Measurements from ENCODE around the gene SLC66A3.

SLC66A3 gene

DNA sequence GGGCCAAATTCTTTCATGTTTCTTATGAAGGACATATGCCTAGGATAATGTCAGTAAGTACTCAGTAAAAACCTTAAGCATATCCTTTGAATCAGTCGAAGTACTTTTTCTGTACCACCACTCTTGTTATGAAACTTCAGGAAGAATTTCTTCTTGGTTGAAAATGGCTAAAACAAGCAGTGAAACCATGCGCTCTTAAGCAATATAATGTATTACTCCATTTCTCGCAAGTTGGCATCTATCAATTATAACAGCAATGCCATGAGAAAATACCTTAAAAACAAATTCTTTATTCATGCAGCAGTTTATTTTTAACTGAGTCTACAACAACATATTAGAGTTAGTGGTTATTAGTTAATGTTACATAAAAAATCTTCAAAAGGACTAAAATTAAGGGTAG, 41.0 kb downstream of the SLC66A3 start:
- TF ChIP-seq, protein P1, sequence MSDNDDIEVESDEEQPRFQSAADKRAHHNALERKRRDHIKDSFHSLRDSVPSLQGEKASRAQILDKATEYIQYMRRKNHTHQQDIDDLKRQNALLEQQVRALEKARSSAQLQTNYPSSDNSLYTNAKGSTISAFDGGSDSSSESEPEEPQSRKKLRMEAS (IDR thresholded peaks at IDR 0.05): no peak
- no peak for TF ChIP-seq REST (IDR thresholded peaks at IDR 0.05; ENCODE audit: low read depth)
- TF ChIP-seq RAD21 (IDR thresholded peaks at IDR 0.05; ENCODE audit: low read depth): no peak
- TF ChIP-seq TCF12 (IDR thresholded peaks at IDR 0.05; ENCODE audit: low read depth): no peak
- TF ChIP-seq TAF1 (IDR thresholded peaks at IDR 0.05; ENCODE audit: low read depth): no peak
- no peak for TF ChIP-seq CREB1 (IDR thresholded peaks at IDR 0.05; ENCODE audit: low read depth)
- TF ChIP-seq TEAD4 (IDR thresholded peaks at IDR 0.05): no peak
- TF ChIP-seq NFIC (IDR thresholded peaks at IDR 0.05): no peak
- no peak for TF ChIP-seq YY1 (IDR thresholded peaks at IDR 0.05; ENCODE audit: low read depth)
- no peak for TF ChIP-seq FOXM1 (IDR thresholded peaks at IDR 0.05; ENCODE audit: borderline replicate concordance, low read depth)

DNA sequence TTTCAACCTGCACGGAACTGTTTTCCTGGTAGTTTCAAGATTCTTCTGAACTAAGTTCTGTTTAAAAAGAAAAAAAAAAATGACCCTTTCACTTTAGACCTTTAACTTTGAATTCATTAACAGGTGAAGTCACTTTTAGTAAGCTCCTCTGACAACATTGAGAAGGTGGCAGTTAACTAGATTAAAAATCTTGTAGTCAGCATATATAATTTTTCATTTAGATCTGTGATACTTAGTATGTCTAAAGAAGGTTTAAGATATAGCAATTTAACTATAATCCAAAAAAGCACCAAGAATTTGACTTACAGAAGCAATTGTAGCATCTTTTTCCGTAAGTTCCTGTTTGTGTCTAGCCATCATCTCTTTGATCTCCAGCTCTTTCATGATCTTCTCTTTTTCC, 45.4 kb downstream of the SLC66A3 start:
- TF ChIP-seq NFIC (IDR thresholded peaks at IDR 0.05) (no peak), TAF1 (IDR thresholded peaks at IDR 0.05; ENCODE audit: low read depth) (no peak), YY1 (IDR thresholded peaks at IDR 0.05; ENCODE audit: low read depth) (no peak), TCF12 (IDR thresholded peaks at IDR 0.05; ENCODE audit: low read depth) (no peak), FOXM1 (IDR thresholded peaks at IDR 0.05; ENCODE audit: borderline replicate concordance, low read depth) (no peak), CEBPB (IDR thresholded peaks at IDR 0.05) (no peak)

GRCh38 chr2:11201969-11202368, 46.7 kb downstream of the SLC66A3 start:
- TF ChIP-seq EP300 (IDR thresholded peaks at IDR 0.05; ENCODE audit: borderline replicate concordance) (no peak), TAF1 (IDR thresholded peaks at IDR 0.05; ENCODE audit: low read depth) (no peak), FOXM1 (IDR thresholded peaks at IDR 0.05; ENCODE audit: borderline replicate concordance, low read depth) (no peak), YY1 (IDR thresholded peaks at IDR 0.05; ENCODE audit: low read depth) (no peak), NFIC (IDR thresholded peaks at IDR 0.05) (no peak), REST (IDR thresholded peaks at IDR 0.05; ENCODE audit: low read depth) (no peak), CREB1 (IDR thresholded peaks at IDR 0.05; ENCODE audit: low read depth) (no peak), RAD21 (IDR thresholded peaks at IDR 0.05; ENCODE audit: low read depth) (no peak), TEAD4 (IDR thresholded peaks at IDR 0.05) (no peak), USF1 (IDR thresholded peaks at IDR 0.05) (no peak), TCF12 (IDR thresholded peaks at IDR 0.05; ENCODE audit: low read depth) (no peak), EGR1 (IDR thresholded peaks at IDR 0.05) (no peak), CEBPB (IDR thresholded peaks at IDR 0.05) (no peak), ZBTB7A (IDR thresholded peaks at IDR 0.05; ENCODE audit: low read depth) (no peak)
- TF ChIP-seq, protein P1 (IDR thresholded peaks at IDR 0.05): no peak

- no peak for TF ChIP-seq CEBPB (IDR thresholded peaks at IDR 0.05)
Observed at GRCh38 chr2:11203480-11203879, 48.2 kb downstream of the SLC66A3 start.

DNA sequence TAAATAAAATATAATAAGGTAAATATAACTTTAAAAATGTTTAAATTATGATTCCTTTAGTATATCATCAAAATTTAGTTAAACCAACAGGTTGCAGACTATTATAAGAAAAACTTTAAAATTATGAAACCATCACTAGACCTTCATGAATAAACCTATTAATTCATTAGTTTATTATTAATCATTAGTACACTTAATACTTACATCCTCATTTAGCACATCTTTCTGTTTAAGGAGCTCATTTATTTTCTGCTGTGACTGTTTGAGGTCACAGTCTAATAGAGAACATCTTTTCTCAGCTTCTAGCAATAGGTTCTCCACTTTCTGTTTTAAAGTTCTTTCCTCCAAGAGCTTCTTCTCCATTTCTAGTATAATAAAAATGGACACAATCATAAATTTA, 52.8 kb downstream of the SLC66A3 start:
- TF ChIP-seq EP300 (IDR thresholded peaks at IDR 0.05; ENCODE audit: borderline replicate concordance): no peak
- TF ChIP-seq NFIC (IDR thresholded peaks at IDR 0.05): no peak
- TF ChIP-seq YY1 (IDR thresholded peaks at IDR 0.05; ENCODE audit: low read depth): no peak
- no peak for TF ChIP-seq EGR1 (IDR thresholded peaks at IDR 0.05)
- no peak for TF ChIP-seq CEBPB (IDR thresholded peaks at IDR 0.05)
- no peak for TF ChIP-seq TEAD4 (IDR thresholded peaks at IDR 0.05)
- no peak for TF ChIP-seq USF1 (IDR thresholded peaks at IDR 0.05)
- no peak for TF ChIP-seq FOXM1 (IDR thresholded peaks at IDR 0.05; ENCODE audit: borderline replicate concordance, low read depth)
- no peak for TF ChIP-seq RAD21 (IDR thresholded peaks at IDR 0.05; ENCODE audit: low read depth)

GRCh38 chr2:11212645-11213044, 57.4 kb downstream of the SLC66A3 start:
- TF ChIP-seq CEBPB (IDR thresholded peaks at IDR 0.05) (no peak), USF1 (IDR thresholded peaks at IDR 0.05) (no peak)

All from Ishikawa (cell line).